ENCODE data around the gene TXNDC5.

DNA sequence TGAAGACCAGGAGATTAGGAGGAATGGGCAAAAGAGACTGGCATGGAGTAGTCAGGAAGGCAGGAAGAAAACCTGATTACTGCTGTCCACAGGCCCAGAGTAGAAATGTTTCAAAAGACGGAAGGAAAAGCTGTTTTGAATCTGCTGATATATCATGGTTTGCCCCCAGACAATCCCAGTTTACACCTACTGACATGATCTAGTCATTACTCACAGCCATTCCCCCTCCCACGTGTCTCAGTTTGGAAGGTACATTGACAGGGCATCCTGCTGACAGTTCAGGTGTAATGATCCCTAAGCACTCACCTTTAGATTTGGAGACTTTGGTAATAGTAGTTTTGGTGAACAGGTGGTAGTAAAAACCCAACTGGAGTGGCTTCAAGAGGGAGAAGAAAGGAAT is 9.8 kb upstream of the TXNDC5 start:
- TF ChIP-seq MAZ (IDR thresholded peaks at IDR 0.05; ENCODE audit: borderline replicate concordance, low read depth, low read length) (no peak), RFX5 (IDR thresholded peaks at IDR 0.05) (no peak), POLR2A (IDR thresholded peaks at IDR 0.05; ENCODE audit: low read length) (no peak)
- TF ChIP-seq, protein P1, sequence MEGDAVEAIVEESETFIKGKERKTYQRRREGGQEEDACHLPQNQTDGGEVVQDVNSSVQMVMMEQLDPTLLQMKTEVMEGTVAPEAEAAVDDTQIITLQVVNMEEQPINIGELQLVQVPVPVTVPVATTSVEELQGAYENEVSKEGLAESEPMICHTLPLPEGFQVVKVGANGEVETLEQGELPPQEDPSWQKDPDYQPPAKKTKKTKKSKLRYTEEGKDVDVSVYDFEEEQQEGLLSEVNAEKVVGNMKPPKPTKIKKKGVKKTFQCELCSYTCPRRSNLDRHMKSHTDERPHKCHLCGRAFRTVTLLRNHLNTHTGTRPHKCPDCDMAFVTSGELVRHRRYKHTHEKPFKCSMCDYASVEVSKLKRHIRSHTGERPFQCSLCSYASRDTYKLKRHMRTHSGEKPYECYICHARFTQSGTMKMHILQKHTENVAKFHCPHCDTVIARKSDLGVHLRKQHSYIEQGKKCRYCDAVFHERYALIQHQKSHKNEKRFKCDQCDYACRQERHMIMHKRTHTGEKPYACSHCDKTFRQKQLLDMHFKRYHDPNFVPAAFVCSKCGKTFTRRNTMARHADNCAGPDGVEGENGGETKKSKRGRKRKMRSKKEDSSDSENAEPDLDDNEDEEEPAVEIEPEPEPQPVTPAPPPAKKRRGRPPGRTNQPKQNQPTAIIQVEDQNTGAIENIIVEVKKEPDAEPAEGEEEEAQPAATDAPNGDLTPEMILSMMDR (IDR thresholded peaks at IDR 0.05): no peak

Data from A549 (cell line).